ENCODE measurements around the gene KANSL1.

Gene KANSL1

GRCh38 chr17:46045639-46046038 lies 147.6 kb downstream of the KANSL1 start:
- no peak for TF ChIP-seq CTCF (IDR thresholded peaks at IDR 0.05; ENCODE audit: insufficient read depth, low read depth, low read length, missing control alignments)
- H3K4me3 ChIP-seq (ENCODE audit: low read length): no peak overlapping the region
- peak; percentile 50 for DNase-seq (ENCODE audit: low read depth)

- no peak overlapping the region for H3K4me3 ChIP-seq (ENCODE audit: low read length)
- TF ChIP-seq CTCF (IDR thresholded peaks at IDR 0.05; ENCODE audit: insufficient read depth, low read depth, low read length, missing control alignments): no peak
- no peak for DNase-seq (ENCODE audit: low read depth)
These were observed 148.2 kb downstream of the KANSL1 start for GRCh38 chr17:46044989-46045388.

GRCh38 chr17:46044286-46044928 lies 148.8 kb downstream of the KANSL1 start:
- peak; percentile 87 for TF ChIP-seq CTCF (IDR thresholded peaks at IDR 0.05; ENCODE audit: insufficient read depth, low read depth, low read length, missing control alignments)
- peak; percentile 88 for DNase-seq (ENCODE audit: low read depth)
- H3K4me3 ChIP-seq (ENCODE audit: low read length): no peak overlapping the region

GRCh38 chr17:46043606-46044005 lies 149.6 kb downstream of the KANSL1 start:
- no peak for DNase-seq (ENCODE audit: low read depth)
- TF ChIP-seq CTCF (IDR thresholded peaks at IDR 0.05; ENCODE audit: insufficient read depth, low read depth, low read length, missing control alignments): no peak
- no peak overlapping the region for H3K4me3 ChIP-seq (ENCODE audit: low read length)

- H3K4me3 ChIP-seq (ENCODE audit: low read length): no peak overlapping the region
- DNase-seq (ENCODE audit: low read depth): no peak
- no peak for TF ChIP-seq CTCF (IDR thresholded peaks at IDR 0.05; ENCODE audit: insufficient read depth, low read depth, low read length, missing control alignments)
These were observed 150.3 kb downstream of the KANSL1 start for GRCh38 chr17:46042925-46043324.

- no peak for DNase-seq (ENCODE audit: low read depth)
- H3K4me3 ChIP-seq (ENCODE audit: low read length): no peak overlapping the region
- TF ChIP-seq CTCF (IDR thresholded peaks at IDR 0.05; ENCODE audit: insufficient read depth, low read depth, low read length, missing control alignments): no peak
These were observed 151.0 kb downstream of the KANSL1 start for GRCh38 chr17:46042246-46042645.

- no peak for TF ChIP-seq CTCF (IDR thresholded peaks at IDR 0.05; ENCODE audit: insufficient read depth, low read depth, low read length, missing control alignments)
- no peak overlapping the region for H3K4me3 ChIP-seq (ENCODE audit: low read length)
- DNase-seq (ENCODE audit: low read depth): no peak
These were observed 153.5 kb downstream of the KANSL1 start for GRCh38 chr17:46039592-46040186.
